Body of pancreas (tissue), 4 donors: ENCODE results near the gene SPANXN3. TPM values are rescaled to one million over a fixed set of nuclear protein-coding genes. Genes with fewer than 3 reads are reported as not detected.

Source experiments
- ATAC-seq: fragments of 150-250 bp; one replicate; pipeline ENCODE4 v1.9.1; 2016
- DNase-seq, 4 donors: peaks; one replicate each; pipeline ENCODE4 v3.0.0-alpha.2; 2019
- H3K27ac ChIP-seq, 4 donors: fragments of 200-600 bp; sonication (generic); 1 replicate in 3 of 4; 2 replicates in 1 of 4; pipeline versions ENCODE4 v1.5.1 to v1.6.1; 2016 to 2019; ENCODE audit warnings: mild to moderate bottlenecking in 1 of 4, mixed read lengths in 1 of 4, moderate library complexity in 1 of 4
- H3K27me3 ChIP-seq, 2 donors: fragments of 200-600 bp; sonication (generic); one replicate each; pipeline ENCODE4 v1.6.0; 2016; ENCODE audit warnings: mild to moderate bottlenecking in 1 of 2
- H3K36me3 ChIP-seq, 2 donors: fragments of 200-600 bp; sonication (generic); replicated peaks in 1 of 2; 2 replicates each; pipeline ENCODE4 v1.5.1; 2016; ENCODE audit warnings: low read depth in 2 of 2; ENCODE audit not compliant: insufficient read depth in 1 of 2
- H3K4me1 ChIP-seq: fragments of 200-600 bp; sonication (generic); one replicate; pipeline ENCODE4 v1.6.0; 2016
- H3K4me3 ChIP-seq, 2 donors: fragments of 200-600 bp; sonication (generic); 1 replicate in 1 of 2; 2 replicates in 1 of 2; pipeline ENCODE4 v1.5.1; 2016 to 2019
- H3K9me3 ChIP-seq, 3 donors: fragments of 200-600 bp; sonication (generic); 1 replicate in 2 of 3; 2 replicates in 1 of 3; pipeline ENCODE4 v1.5.1; 2016
- POLR2A ChIP-seq, 3 donors: fragments of 450-650 bp; IDR thresholded peaks; one replicate each; pipeline ENCODE4 v1.6.1; 2016; ENCODE audit warnings: antibody characterized with exemption in 3 of 3, mild to moderate bottlenecking in 2 of 3
- WGBS, 2 donors: methylation state at CpG; one replicate each; pipeline ENCODE4 v1.1.5; 2017; 5-methylcytosine and 5-hydroxymethylcytosine counted together
- intact Hi-C: fragments of 100-400 bp; cut with DNase I; formaldehyde crosslinking; loops from one replicate; pipeline ENCODE4 v1.15.1; 2023
- total RNA-seq, 2 donors: library from RNA; depleted of rRNA; stranded (reverse); fragments of >200 nt; gene quantifications; one replicate each; pipeline ENCODE4 v1.1.0, GENCODE V29; 2016
- TF ChIP-seq, protein P1 (sequence below), 7 experiments: fragments of 450-650 bp in 4 of 7; fragments of 200-600 bp in 3 of 7; sonication (generic) in 3 of 7; IDR thresholded peaks; one replicate each; pipeline ENCODE4 v1.5.1; 2016 to 2019; ENCODE audit warnings: antibody characterized with exemption in 7 of 7

SPANXN3 gene
- total RNA-seq, 2 donors from 2014 or later = not detected

DNA sequence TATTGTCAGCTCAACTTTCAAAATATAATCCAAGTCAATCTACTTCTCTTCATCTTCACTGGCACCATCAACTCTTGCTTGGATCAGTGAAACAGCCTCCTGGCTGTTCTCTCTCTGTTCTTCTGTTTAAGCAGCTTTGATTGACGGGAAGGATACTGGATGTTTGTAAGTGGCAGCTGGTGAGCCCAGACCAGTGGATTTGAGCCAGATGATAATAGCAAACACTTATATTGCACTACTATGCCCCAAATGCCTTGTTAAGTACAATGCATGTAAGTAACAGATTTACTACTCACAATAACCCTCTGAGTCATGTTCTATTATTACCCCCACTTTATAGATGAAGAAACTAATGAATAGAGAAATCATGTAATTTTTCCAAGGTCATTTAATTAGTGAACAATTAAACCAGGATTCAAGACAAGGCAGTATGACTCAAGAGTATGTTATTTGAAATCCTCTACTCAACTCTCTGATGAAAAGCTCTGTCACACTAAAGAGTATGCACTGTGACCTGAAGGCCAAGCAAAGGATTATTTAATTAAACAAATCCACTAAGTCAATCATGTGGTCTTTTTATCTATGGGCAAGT is 44.8 kb downstream of the SPANXN3 start:
- Histone ChIP-seq H3K4me1 (no peaks in the 10 kb centered on the region), H3K27me3 (no peaks in the 10 kb centered on the region), H3K27ac (no peak overlapping the region), H3K4me3 (no peak overlapping the region), H3K36me3 (no peaks in the 10 kb centered on the region), H3K9me3 (no peaks in the 10 kb centered on the region)
- TF ChIP-seq POLR2A (IDR thresholded peaks at IDR 0.05) = no peak
- TF ChIP-seq, protein P1, sequence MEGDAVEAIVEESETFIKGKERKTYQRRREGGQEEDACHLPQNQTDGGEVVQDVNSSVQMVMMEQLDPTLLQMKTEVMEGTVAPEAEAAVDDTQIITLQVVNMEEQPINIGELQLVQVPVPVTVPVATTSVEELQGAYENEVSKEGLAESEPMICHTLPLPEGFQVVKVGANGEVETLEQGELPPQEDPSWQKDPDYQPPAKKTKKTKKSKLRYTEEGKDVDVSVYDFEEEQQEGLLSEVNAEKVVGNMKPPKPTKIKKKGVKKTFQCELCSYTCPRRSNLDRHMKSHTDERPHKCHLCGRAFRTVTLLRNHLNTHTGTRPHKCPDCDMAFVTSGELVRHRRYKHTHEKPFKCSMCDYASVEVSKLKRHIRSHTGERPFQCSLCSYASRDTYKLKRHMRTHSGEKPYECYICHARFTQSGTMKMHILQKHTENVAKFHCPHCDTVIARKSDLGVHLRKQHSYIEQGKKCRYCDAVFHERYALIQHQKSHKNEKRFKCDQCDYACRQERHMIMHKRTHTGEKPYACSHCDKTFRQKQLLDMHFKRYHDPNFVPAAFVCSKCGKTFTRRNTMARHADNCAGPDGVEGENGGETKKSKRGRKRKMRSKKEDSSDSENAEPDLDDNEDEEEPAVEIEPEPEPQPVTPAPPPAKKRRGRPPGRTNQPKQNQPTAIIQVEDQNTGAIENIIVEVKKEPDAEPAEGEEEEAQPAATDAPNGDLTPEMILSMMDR (IDR thresholded peaks at IDR 0.05) = no peak
- intact Hi-C loops = no loop called here
- no peak for ATAC-seq
- no peak for DNase-seq
- 43 to 69% methylated on average over 1 of the region's 1 CpG for WGBS, 2 donors

GRCh38 chrX:143466130-143466529 is 51.1 kb downstream of the SPANXN3 start:
- H3K27me3 ChIP-seq = no peaks in the 10 kb centered on the region
- no peaks in the 10 kb centered on the region for H3K36me3 ChIP-seq
- H3K27ac ChIP-seq = no peak overlapping the region
- no peak for DNase-seq
- H3K4me3 ChIP-seq = no peak overlapping the region
- 5 to 10% methylated on average over 1 of the region's 1 CpG for whole genome bisulfite sequencing, 2 donors
- no peaks in the 10 kb centered on the region for H3K9me3 ChIP-seq
- intact Hi-C loops = no loop called here
- ATAC-seq = no peak
- TF ChIP-seq, protein P1 (IDR thresholded peaks at IDR 0.05) = no peak
- TF ChIP-seq POLR2A (IDR thresholded peaks at IDR 0.05) = no peak
- no peaks in the 10 kb centered on the region for H3K4me1 ChIP-seq

- intact Hi-C loops = no loop called here
- 72 to 79% methylated on average over 5 to 10 of the region's 10 CpGs for WGBS, 2 donors
- H3K9me3 ChIP-seq = no peaks in the 10 kb centered on the region
- TF ChIP-seq, protein P1 (IDR thresholded peaks at IDR 0.05) = no peak
- no peak for TF ChIP-seq POLR2A (IDR thresholded peaks at IDR 0.05)
- H3K4me1 ChIP-seq = no peaks in the 10 kb centered on the region
- H3K27me3 ChIP-seq = no peaks in the 10 kb centered on the region
- H3K27ac ChIP-seq = no peak overlapping the region
- no peak overlapping the region for H3K4me3 ChIP-seq
- ATAC-seq (no peak), DNase-seq (no peak)
- no peaks in the 10 kb centered on the region for H3K36me3 ChIP-seq
These were observed 54.6 kb downstream of the SPANXN3 start for GRCh38 chrX:143462696-143463095.

DNA sequence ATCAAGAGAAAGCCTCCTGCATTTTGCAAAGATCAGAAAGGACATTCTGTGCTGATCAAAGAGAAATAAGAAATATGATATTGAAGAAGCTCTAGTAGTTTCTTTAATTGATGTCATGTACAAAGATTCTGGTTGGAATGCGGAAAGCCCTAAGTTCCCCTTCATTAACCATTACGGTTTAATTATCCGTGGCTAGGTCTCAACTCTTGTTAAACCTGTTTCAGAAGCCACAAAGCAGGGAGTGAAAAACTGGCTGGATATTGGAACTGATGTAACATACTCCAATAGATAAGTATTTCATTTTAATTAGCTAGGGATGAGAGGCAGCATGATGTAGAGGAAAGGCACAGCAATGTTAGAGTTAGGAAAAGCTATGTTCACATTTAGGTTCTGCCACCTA is 55.7 kb downstream of the SPANXN3 start:
- TF ChIP-seq, protein P1 (IDR thresholded peaks at IDR 0.05) = no peak
- no peak for TF ChIP-seq POLR2A (IDR thresholded peaks at IDR 0.05)
- Histone ChIP-seq H3K9me3 (no peaks in the 10 kb centered on the region), H3K27me3 (no peaks in the 10 kb centered on the region), H3K27ac (no peak overlapping the region), H3K4me3 (no peak overlapping the region), H3K36me3 (no peaks in the 10 kb centered on the region), H3K4me1 (no peaks in the 10 kb centered on the region)
- ATAC-seq (no peak), DNase-seq (no peak)
- intact Hi-C loops = no loop called here
- WGBS, 2 donors = 79 to 92% methylated on average over 3 of the region's 3 CpGs

Other genes with a start within 250 kb of the SPANXN3 start
- 1 to 10 TPM in 1 of 2 donors, under 1 TPM in 1; 0.33 to 1.6 TPM for gene SLITRK4, start 118.6 kb upstream of the SPANXN3 start, total RNA-seq
- not detected for gene SPANXN2, start 203.3 kb upstream of the SPANXN3 start, total RNA-seq